DND-41 (cell line): ENCODE results near the gene SPATA46.

ENCODE experiments used
- EZH2 ChIP-seq: IDR thresholded peaks from 3 replicates; pipeline ENCODE4 v1.6.1; 2012; ENCODE audit warnings: borderline replicate concordance, low read depth, mild to moderate bottlenecking, moderate library complexity, low read length, inconsistent platforms; ENCODE audit not compliant: severe bottlenecking
- TF ChIP-seq, protein P1 (sequence below): IDR thresholded peaks from 2 replicates; pipeline ENCODE4 v1.5.1; 2012; ENCODE audit warnings: borderline replicate concordance, low read length, moderate library complexity, mild to moderate bottlenecking; ENCODE audit not compliant: poor library complexity, severe bottlenecking; ENCODE audit errors: extremely low read depth

- TF ChIP-seq, protein P1, sequence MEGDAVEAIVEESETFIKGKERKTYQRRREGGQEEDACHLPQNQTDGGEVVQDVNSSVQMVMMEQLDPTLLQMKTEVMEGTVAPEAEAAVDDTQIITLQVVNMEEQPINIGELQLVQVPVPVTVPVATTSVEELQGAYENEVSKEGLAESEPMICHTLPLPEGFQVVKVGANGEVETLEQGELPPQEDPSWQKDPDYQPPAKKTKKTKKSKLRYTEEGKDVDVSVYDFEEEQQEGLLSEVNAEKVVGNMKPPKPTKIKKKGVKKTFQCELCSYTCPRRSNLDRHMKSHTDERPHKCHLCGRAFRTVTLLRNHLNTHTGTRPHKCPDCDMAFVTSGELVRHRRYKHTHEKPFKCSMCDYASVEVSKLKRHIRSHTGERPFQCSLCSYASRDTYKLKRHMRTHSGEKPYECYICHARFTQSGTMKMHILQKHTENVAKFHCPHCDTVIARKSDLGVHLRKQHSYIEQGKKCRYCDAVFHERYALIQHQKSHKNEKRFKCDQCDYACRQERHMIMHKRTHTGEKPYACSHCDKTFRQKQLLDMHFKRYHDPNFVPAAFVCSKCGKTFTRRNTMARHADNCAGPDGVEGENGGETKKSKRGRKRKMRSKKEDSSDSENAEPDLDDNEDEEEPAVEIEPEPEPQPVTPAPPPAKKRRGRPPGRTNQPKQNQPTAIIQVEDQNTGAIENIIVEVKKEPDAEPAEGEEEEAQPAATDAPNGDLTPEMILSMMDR = no peak
- no peak for TF ChIP-seq EZH2
Observed at GRCh38 chr1:162406811-162407210, 30.2 kb upstream of the SPATA46 start.
